DND-41 (cell line): Measurements from ENCODE around the gene HEXIM1.

Experiments used
- ATAC-seq: fragments of 200-7000 bp; cut with Tn5 transposase; 3 replicates; pipeline ENCODE4 v1.9.1; 2021; ENCODE audit warnings: low read depth; ENCODE audit not compliant: insufficient read depth
- DNase-seq: peaks from one replicate; pipeline ENCODE4 v3.0.0-alpha.2; 2020
- H2AFZ ChIP-seq: 2 replicates; pipeline ENCODE4 v1.6.0; 2012; ENCODE audit warnings: low read depth, low read length
- H3K27ac ChIP-seq: 2 replicates; pipeline ENCODE4 v1.5.1; 2012; ENCODE audit warnings: low read length, inconsistent platforms
- H3K27me3 ChIP-seq: fragments of 200-600 bp; sonication (generic); 2 replicates; pipeline ENCODE4 v1.6.0; 2012; ENCODE audit warnings: low read length, mild to moderate bottlenecking, inconsistent platforms; ENCODE audit not compliant: insufficient read depth, poor library complexity
- H3K36me3 ChIP-seq: 2 replicates; pipeline ENCODE4 v1.5.1; 2012; ENCODE audit warnings: low read length, inconsistent platforms; ENCODE audit not compliant: insufficient read depth
- H3K4me1 ChIP-seq: 2 replicates; pipeline ENCODE4 v1.5.1; 2012; ENCODE audit warnings: mild to moderate bottlenecking, low read length; ENCODE audit not compliant: insufficient read depth
- H3K4me2 ChIP-seq: 2 replicates; pipeline ENCODE4 v1.6.0; 2012; ENCODE audit warnings: mild to moderate bottlenecking, moderate library complexity, low read length, inconsistent platforms; ENCODE audit not compliant: insufficient read depth
- H3K4me3 ChIP-seq, 2 experiments: fragments of 200-600 bp in 1 of 2; shearing (Covaris generic) in 1 of 2; 2 replicates each; pipeline ENCODE4 v1.5.1; 2012 to 2016; ENCODE audit warnings: inconsistent platforms in 2 of 2, low read length in 2 of 2, mild to moderate bottlenecking in 2 of 2, low read depth in 1 of 2, moderate library complexity in 1 of 2
- H3K79me2 ChIP-seq: 2 replicates; pipeline ENCODE4 v1.6.0; 2012; ENCODE audit warnings: low read length, inconsistent platforms; ENCODE audit not compliant: insufficient read depth
- H3K9ac ChIP-seq: 2 replicates; pipeline ENCODE4 v1.6.0; 2012; ENCODE audit warnings: low read depth, mild to moderate bottlenecking, inconsistent platforms, low read length, moderate library complexity
- H3K9me3 ChIP-seq: 2 replicates; pipeline ENCODE4 v1.5.1; 2012; ENCODE audit warnings: low read length, moderate library complexity, mild to moderate bottlenecking, inconsistent platforms; ENCODE audit not compliant: insufficient read depth, severe bottlenecking
- H4K20me1 ChIP-seq: 2 replicates; pipeline ENCODE4 v1.6.0; 2012; ENCODE audit warnings: low read length; ENCODE audit not compliant: insufficient read depth
- CTCF ChIP-seq: IDR thresholded peaks from 2 replicates; pipeline ENCODE4 v1.5.1; 2012; ENCODE audit warnings: borderline replicate concordance, low read length, moderate library complexity, mild to moderate bottlenecking; ENCODE audit not compliant: poor library complexity, severe bottlenecking; ENCODE audit errors: extremely low read depth
- EZH2 ChIP-seq: IDR thresholded peaks from 3 replicates; pipeline ENCODE4 v1.6.1; 2012; ENCODE audit warnings: borderline replicate concordance, low read depth, mild to moderate bottlenecking, moderate library complexity, low read length, inconsistent platforms; ENCODE audit not compliant: severe bottlenecking

HEXIM1 gene

DNA sequence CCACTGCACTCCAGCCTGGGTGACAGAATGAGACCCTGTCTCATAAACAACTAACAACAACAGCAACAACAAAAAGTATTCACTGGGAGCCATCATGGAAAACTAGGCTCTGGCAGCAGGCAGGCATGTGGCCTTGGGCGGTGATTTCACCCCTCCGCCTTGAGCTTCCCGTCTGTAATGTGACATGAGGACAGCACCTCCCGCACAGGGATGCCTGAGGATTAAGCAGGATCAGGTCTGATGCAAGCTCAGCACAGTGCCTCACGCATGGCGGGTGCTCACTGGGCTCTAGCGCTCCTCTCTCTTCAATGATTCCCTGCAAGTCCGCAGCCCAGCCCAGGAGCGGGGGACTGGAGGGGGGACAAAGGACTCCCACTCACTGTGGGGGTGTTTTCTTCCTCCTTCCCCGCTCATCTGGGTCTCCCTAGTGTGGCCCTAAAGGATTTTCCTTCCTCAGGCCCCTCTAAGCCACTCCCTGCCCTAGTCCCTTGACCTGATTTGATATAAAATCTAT is 18.8 kb upstream of the HEXIM1 start:
- no peaks in the 10 kb centered on the region for H4K20me1 ChIP-seq
- no peak overlapping the region for H3K9ac ChIP-seq
- no peaks in the 10 kb centered on the region for H3K27me3 ChIP-seq
- DNase-seq (no peak), ATAC-seq (no peak)
- H3K4me3 ChIP-seq: no peak overlapping the region
- H3K36me3 ChIP-seq: no peaks in the 10 kb centered on the region
- H3K9me3 ChIP-seq: no peaks in the 10 kb centered on the region
- no peak overlapping the region for H3K27ac ChIP-seq
- H2AFZ ChIP-seq: no peak overlapping the region
- TF ChIP-seq EZH2 (no peak), CTCF (no peak)
- H3K79me2 ChIP-seq: no peaks in the 10 kb centered on the region; the same call in 1 of the 2 replicates
- H3K4me2 ChIP-seq: no peak overlapping the region
- peaks cover 20% of the 10 kb centered on the region for H3K4me1 ChIP-seq

- no peaks in the 10 kb centered on the region; the same call in 1 of the 2 replicates for H3K79me2 ChIP-seq
These were observed 18.2 kb upstream of the HEXIM1 start for GRCh38 chr17:45129940-45130680.

DNA sequence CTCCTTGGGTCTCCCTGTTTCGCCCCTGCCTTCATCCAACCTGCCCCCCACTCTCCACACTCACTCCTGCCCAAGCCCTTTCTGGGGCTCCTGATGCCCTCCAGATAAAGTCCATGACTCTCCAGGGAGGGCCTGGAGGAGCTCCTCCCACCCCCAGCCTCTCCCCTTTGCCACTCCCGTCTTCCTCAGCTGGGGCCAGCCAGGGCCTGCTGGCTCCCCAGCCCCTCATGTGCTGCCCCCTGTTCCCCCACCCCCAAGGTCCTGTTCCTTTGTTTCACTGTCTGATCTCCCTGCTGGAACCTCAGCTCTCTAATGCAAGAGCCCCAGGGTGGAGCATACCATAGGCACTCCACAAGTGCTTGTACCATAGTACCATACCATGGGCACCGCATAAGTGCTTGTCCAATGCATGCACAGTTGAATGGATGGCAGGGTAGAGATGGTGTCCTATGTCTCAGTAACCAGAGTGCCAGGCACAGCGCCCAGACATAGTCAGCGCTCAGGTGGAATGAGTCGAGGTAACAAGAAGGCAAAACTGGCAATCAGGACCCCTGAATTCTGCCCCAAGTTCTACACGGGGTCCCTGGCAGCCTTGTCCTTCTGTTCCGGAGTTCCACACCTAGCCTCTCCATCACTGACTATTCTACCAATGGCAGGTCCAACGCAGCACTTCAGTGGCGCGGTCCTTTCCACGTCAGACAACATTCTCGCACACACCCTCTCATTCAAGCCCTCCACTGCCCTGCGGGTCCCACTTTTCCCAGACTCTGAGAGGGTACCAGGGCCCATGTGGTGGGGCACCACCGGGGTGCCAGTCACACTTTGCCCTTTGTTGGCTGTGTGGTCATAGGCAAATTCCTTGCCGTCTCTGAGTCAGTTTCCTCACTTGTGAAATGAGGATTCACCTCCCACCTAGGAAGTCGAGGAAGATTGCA is 17.3 kb upstream of the HEXIM1 start:
- no peak for ATAC-seq
- peaks cover 25% of the 10 kb centered on the region for H3K4me1 ChIP-seq
- H3K27me3 ChIP-seq: no peaks in the 10 kb centered on the region
- H3K4me3 ChIP-seq: peak overlapping the region in 1 of 2 experiments; percentile 91; a peak in 1 of 4 replicates
- H3K9me3 ChIP-seq: no peaks in the 10 kb centered on the region
- peaks cover 2% of the 10 kb centered on the region; the same call in 1 of the 2 replicates for H3K79me2 ChIP-seq
- no peaks in the 10 kb centered on the region for H3K36me3 ChIP-seq
- H2AFZ ChIP-seq: no peak overlapping the region
- no peaks in the 10 kb centered on the region for H4K20me1 ChIP-seq
- no peak overlapping the region for H3K27ac ChIP-seq
- TF ChIP-seq CTCF (no peak), EZH2 (no peak)
- H3K9ac ChIP-seq: no peak overlapping the region
- peak overlapping the region; percentile 100; the same call in 1 of the 2 replicates for H3K4me2 ChIP-seq
- no peak for DNase-seq

More at GRCh38 chr17:45129940-45130680, 18.2 kb upstream of the HEXIM1 start:
- no peak overlapping the region for H3K4me2 ChIP-seq
- no peak overlapping the region for H3K4me3 ChIP-seq
- ATAC-seq (no peak), DNase-seq (no peak)
- peaks cover 20% of the 10 kb centered on the region for H3K4me1 ChIP-seq
- H3K27ac ChIP-seq: no peak overlapping the region
- no peak for TF ChIP-seq CTCF
- TF ChIP-seq EZH2: no peak
- H3K27me3 ChIP-seq: no peaks in the 10 kb centered on the region
- no peaks in the 10 kb centered on the region for H3K9me3 ChIP-seq
- H2AFZ ChIP-seq: no peak overlapping the region
- no peak overlapping the region for H3K9ac ChIP-seq
- no peaks in the 10 kb centered on the region for H3K36me3 ChIP-seq
- H4K20me1 ChIP-seq: no peaks in the 10 kb centered on the region
